ENCODE results near the gene TREX2. TPM values are rescaled to one million over a fixed set of nuclear protein-coding genes. Genes with fewer than 3 reads are reported as not detected.
A peak's percentile ranks its signal among the peaks of the same experiment; 100 is the strongest.

TREX2 gene
- total and polyA plus RNA-seq, 9 donors, result 0.20 to 1.3 (median 0.60) TPM

GRCh38 chrX:153456704-153457103 is 10.8 kb upstream of the TREX2 start:
- peaks cover 2% of the 10 kb centered on the region for H3K27me3 ChIP-seq (ENCODE audit: control insufficient read depth, insufficient read depth, low read length)
- H3K4me3 ChIP-seq (ENCODE audit: low read length), result no peak overlapping the region
- 81% methylated on average over 9 of the region's 9 CpGs for WGBS (ENCODE audit: insufficient coverage)
- peaks cover 14% of the 10 kb centered on the region for H3K36me3 ChIP-seq (ENCODE audit: control insufficient read depth, insufficient read depth, low read length)
- H3K27ac ChIP-seq (ENCODE audit: low read length), result peak overlapping the region; percentile 69
- no peaks in the 10 kb centered on the region for H3K9me3 ChIP-seq (replicated peaks; ENCODE audit: control insufficient read depth, low read depth, low read length)
- DNase-seq, result no peak
- H3K4me1 ChIP-seq (ENCODE audit: control insufficient read depth, insufficient read depth, low read length), result peaks cover 70% of the 10 kb centered on the region

GRCh38 chrX:153456161-153456560 is 10.3 kb upstream of the TREX2 start:
- Histone ChIP-seq H3K27me3 (ENCODE audit: control insufficient read depth, insufficient read depth, low read length) (peaks cover 2% of the 10 kb centered on the region), H3K27ac (ENCODE audit: low read length) (peak overlapping the region; percentile 69)
- peak; percentile 60 for DNase-seq

GRCh38 chrX:153455571-153455970 is 9.7 kb upstream of the TREX2 start:
- H3K36me3 ChIP-seq (ENCODE audit: control insufficient read depth, insufficient read depth, low read length), result peaks cover 10% of the 10 kb centered on the region
- no peak for DNase-seq
- H3K4me1 ChIP-seq (ENCODE audit: control insufficient read depth, insufficient read depth, low read length), result peaks cover 63% of the 10 kb centered on the region
- peaks cover 2% of the 10 kb centered on the region for H3K27me3 ChIP-seq (ENCODE audit: control insufficient read depth, insufficient read depth, low read length)
- peak overlapping the region; percentile 35 for H3K27ac ChIP-seq (ENCODE audit: low read length)
- WGBS (ENCODE audit: insufficient coverage), result 79% methylated on average over 13 of the region's 16 CpGs
- no peaks in the 10 kb centered on the region for H3K9me3 ChIP-seq (replicated peaks; ENCODE audit: control insufficient read depth, low read depth, low read length)
- H3K4me3 ChIP-seq (ENCODE audit: low read length), result no peak overlapping the region

More at GRCh38 chrX:153456161-153456560, 10.3 kb upstream of the TREX2 start:
- Histone ChIP-seq H3K4me3 (ENCODE audit: low read length) (no peak overlapping the region), H3K4me1 (ENCODE audit: control insufficient read depth, insufficient read depth, low read length) (peaks cover 69% of the 10 kb centered on the region), H3K36me3 (ENCODE audit: control insufficient read depth, insufficient read depth, low read length) (peaks cover 10% of the 10 kb centered on the region), H3K9me3 (replicated peaks; ENCODE audit: control insufficient read depth, low read depth, low read length) (no peaks in the 10 kb centered on the region)
- 79% methylated on average over 12 of the region's 12 CpGs for WGBS (ENCODE audit: insufficient coverage)

GRCh38 chrX:153454901-153455550 is 9.2 kb upstream of the TREX2 start:
- Histone ChIP-seq H3K4me1 (ENCODE audit: control insufficient read depth, insufficient read depth, low read length) (peaks cover 58% of the 10 kb centered on the region), H3K4me3 (ENCODE audit: low read length) (no peak overlapping the region), H3K36me3 (ENCODE audit: control insufficient read depth, insufficient read depth, low read length) (peaks cover 10% of the 10 kb centered on the region), H3K27me3 (ENCODE audit: control insufficient read depth, insufficient read depth, low read length) (peaks cover 2% of the 10 kb centered on the region), H3K9me3 (replicated peaks; ENCODE audit: control insufficient read depth, low read depth, low read length) (no peaks in the 10 kb centered on the region), H3K27ac (ENCODE audit: low read length) (peak overlapping the region; percentile 59)
- 92% methylated on average over 16 of the region's 16 CpGs for WGBS (ENCODE audit: insufficient coverage)
- no peak for DNase-seq

GRCh38 chrX:153450949-153451277 is 5.1 kb upstream of the TREX2 start:
- no peak overlapping the region for H3K27ac ChIP-seq (ENCODE audit: low read length)
- WGBS (ENCODE audit: insufficient coverage), result 83% methylated on average over 3 of the region's 8 CpGs
- H3K36me3 ChIP-seq (ENCODE audit: control insufficient read depth, insufficient read depth, low read length), result peaks cover 10% of the 10 kb centered on the region
- DNase-seq, result no peak
- no peaks in the 10 kb centered on the region for H3K9me3 ChIP-seq (replicated peaks; ENCODE audit: control insufficient read depth, low read depth, low read length)
- H3K27me3 ChIP-seq (ENCODE audit: control insufficient read depth, insufficient read depth, low read length), result no peaks in the 10 kb centered on the region
- H3K4me3 ChIP-seq (ENCODE audit: low read length), result no peak overlapping the region
- H3K4me1 ChIP-seq (ENCODE audit: control insufficient read depth, insufficient read depth, low read length), result peaks cover 23% of the 10 kb centered on the region

- Histone ChIP-seq H3K27ac (ENCODE audit: low read length) (no peak overlapping the region), H3K36me3 (ENCODE audit: control insufficient read depth, insufficient read depth, low read length) (peaks cover 10% of the 10 kb centered on the region), H3K9me3 (replicated peaks; ENCODE audit: control insufficient read depth, low read depth, low read length) (no peaks in the 10 kb centered on the region), H3K4me1 (ENCODE audit: control insufficient read depth, insufficient read depth, low read length) (peaks cover 18% of the 10 kb centered on the region), H3K27me3 (ENCODE audit: control insufficient read depth, insufficient read depth, low read length) (no peaks in the 10 kb centered on the region), H3K4me3 (ENCODE audit: low read length) (no peak overlapping the region)
- WGBS (ENCODE audit: insufficient coverage), result 89% methylated on average over 20 of the region's 26 CpGs
- no peak for DNase-seq
Observed at GRCh38 chrX:153450114-153450948, 4.5 kb upstream of the TREX2 start.

GRCh38 chrX:153449368-153450113 is 3.7 kb upstream of the TREX2 start:
- Histone ChIP-seq H3K27me3 (ENCODE audit: control insufficient read depth, insufficient read depth, low read length) (no peaks in the 10 kb centered on the region), H3K36me3 (ENCODE audit: control insufficient read depth, insufficient read depth, low read length) (peaks cover 6% of the 10 kb centered on the region), H3K4me3 (ENCODE audit: low read length) (no peak overlapping the region), H3K9me3 (replicated peaks; ENCODE audit: control insufficient read depth, low read depth, low read length) (no peaks in the 10 kb centered on the region), H3K27ac (ENCODE audit: low read length) (no peak overlapping the region), H3K4me1 (ENCODE audit: control insufficient read depth, insufficient read depth, low read length) (peaks cover 10% of the 10 kb centered on the region)
- no peak for DNase-seq
- WGBS (ENCODE audit: insufficient coverage), result 86% methylated on average over 13 of the region's 15 CpGs

GRCh38 chrX:153448556-153449367 is 2.9 kb upstream of the TREX2 start:
- no peaks in the 10 kb centered on the region for H3K9me3 ChIP-seq (replicated peaks; ENCODE audit: control insufficient read depth, low read depth, low read length)
- H3K27me3 ChIP-seq (ENCODE audit: control insufficient read depth, insufficient read depth, low read length), result no peaks in the 10 kb centered on the region
- no peak for DNase-seq
- WGBS (ENCODE audit: insufficient coverage), result 89% methylated on average over 17 of the region's 21 CpGs
- H3K4me1 ChIP-seq (ENCODE audit: control insufficient read depth, insufficient read depth, low read length), result peaks cover 4% of the 10 kb centered on the region
- no peak overlapping the region for H3K27ac ChIP-seq (ENCODE audit: low read length)
- H3K36me3 ChIP-seq (ENCODE audit: control insufficient read depth, insufficient read depth, low read length), result peaks cover 3% of the 10 kb centered on the region
- no peak overlapping the region for H3K4me3 ChIP-seq (ENCODE audit: low read length)

GRCh38 chrX:153447581-153447960 is 1.7 kb upstream of the TREX2 start:
- peaks cover 4% of the 10 kb centered on the region for H3K4me1 ChIP-seq (ENCODE audit: control insufficient read depth, insufficient read depth, low read length)
- no peaks in the 10 kb centered on the region for H3K36me3 ChIP-seq (ENCODE audit: control insufficient read depth, insufficient read depth, low read length)
- H3K4me3 ChIP-seq (ENCODE audit: low read length), result no peak overlapping the region
- H3K27ac ChIP-seq (ENCODE audit: low read length), result no peak overlapping the region
- H3K9me3 ChIP-seq (replicated peaks; ENCODE audit: control insufficient read depth, low read depth, low read length), result no peaks in the 10 kb centered on the region
- WGBS (ENCODE audit: insufficient coverage), result 82% methylated on average over 5 of the region's 8 CpGs
- no peak for DNase-seq
- H3K27me3 ChIP-seq (ENCODE audit: control insufficient read depth, insufficient read depth, low read length), result no peaks in the 10 kb centered on the region

All from muscle of leg (tissue), 11 donors.